Transverse colon (tissue), 4 donors: Measurements from ENCODE around the gene ANGPTL2. TPM values are rescaled to one million over a fixed set of nuclear protein-coding genes. Genes with fewer than 3 reads are reported as not detected.

Experiments
- DNase-seq: peaks from one replicate; pipeline ENCODE4 v3.0.0-alpha.2; 2019
- H3K27ac ChIP-seq, 4 donors: fragments of 200-600 bp; sonication (generic); 2 replicates each; pipeline ENCODE4 v1.5.1; 2016 to 2018; ENCODE audit warnings: inconsistent platforms in 4 of 4
- H3K27me3 ChIP-seq: fragments of 200-600 bp; sonication (generic); 2 replicates; pipeline ENCODE4 v1.5.1; 2017; ENCODE audit warnings: inconsistent platforms
- H3K36me3 ChIP-seq, 4 donors: fragments of 200-600 bp; sonication (generic); 2 replicates each; pipeline ENCODE4 v1.5.1; 2017 to 2019; ENCODE audit warnings: inconsistent platforms in 4 of 4
- H3K4me1 ChIP-seq, 4 donors: fragments of 200-600 bp; sonication (generic); 2 replicates each; pipeline ENCODE4 v1.5.1; 2017 to 2020; ENCODE audit warnings: inconsistent platforms in 4 of 4
- H3K4me3 ChIP-seq, 4 donors: fragments of 200-600 bp; sonication (generic); 1 replicate in 1 of 4; 2 replicates in 3 of 4; pipeline versions ENCODE4 v1.5.1 to v1.6.1; 2017 to 2019; ENCODE audit warnings: inconsistent platforms in 4 of 4
- H3K9me3 ChIP-seq, 2 donors: fragments of 200-600 bp; sonication (generic); 2 replicates each; pipeline ENCODE4 v1.5.1; 2017 to 2019; ENCODE audit warnings: inconsistent platforms in 2 of 2
- CTCF ChIP-seq, 5 experiments: fragments of 200-600 bp in 3 of 5; fragments of 450-650 bp in 2 of 5; sonication (generic) in 3 of 5; IDR thresholded peaks; 1 replicate in 2 of 5; 2 replicates in 3 of 5; pipeline ENCODE4 v1.5.1; 2016 to 2017; ENCODE audit warnings: antibody characterized with exemption in 5 of 5, inconsistent platforms in 3 of 5, mild to moderate bottlenecking in 2 of 5, moderate library complexity in 1 of 5
- EP300 ChIP-seq: sonication (generic); formaldehyde crosslinking; IDR thresholded peaks from one replicate; pipeline ENCODE4 v1.6.1; 2017; ENCODE audit warnings: antibody characterized with exemption, low read depth
- POLR2A ChIP-seq: fragments of 450-650 bp; IDR thresholded peaks from one replicate; pipeline ENCODE4 v1.6.1; 2016; ENCODE audit warnings: antibody characterized with exemption, mild to moderate bottlenecking, moderate library complexity
- POLR2AphosphoS5 ChIP-seq, 3 donors: sonication (generic); formaldehyde crosslinking; IDR thresholded peaks; one replicate each; pipeline ENCODE4 v1.6.1; 2016; ENCODE audit warnings: antibody characterized with exemption in 3 of 3
- WGBS, 2 donors: methylation state at CpG; one replicate each; pipeline ENCODE4 v1.1.5; 2018; ENCODE audit warnings: low coverage in 1 of 2; 5-methylcytosine and 5-hydroxymethylcytosine counted together
- in situ Hi-C, 4 donors: fragments of 200-750 bp; cut with MboI; loops; one replicate each; pipeline versions ENCODE4 v1.15.0 to v1.15.1; 2017; ENCODE audit warnings: low sequenced_read_pairs in 3 of 4, low pct_ligation_motif_present in 1 of 4, low pct_unique_long_range_greater_than_20kb in 1 of 4
- intact Hi-C: fragments of 100-400 bp; cut with DNase I; formaldehyde crosslinking; loops from one replicate; pipeline ENCODE4 v1.15.1; 2023; ENCODE audit warnings: low total_unique reads
- total RNA-seq, 4 donors: library from RNA; depleted of rRNA; stranded (reverse); fragments of >200 nt; gene quantifications; one replicate each; pipeline ENCODE4 v1.1.0, GENCODE V29; 2016

Gene ANGPTL2
- total RNA-seq, 4 donors from 2014 or later, result 11.0 to 30.8 (median 13.1) TPM

GRCh38 chr9:127096208-127096607, 26.2 kb downstream of the ANGPTL2 start:
- in situ Hi-C loops, result no loop called here
- intact Hi-C loops, result no loop called here
- 88 to 93% methylated on average over 5 to 13 of the region's 13 CpGs for WGBS, 2 donors
- no peaks in the 10 kb centered on the region for H3K36me3 ChIP-seq
- no peak overlapping the region for H3K4me3 ChIP-seq
- TF ChIP-seq CTCF (IDR thresholded peaks at IDR 0.05), result no peak
- TF ChIP-seq POLR2AphosphoS5 (IDR thresholded peaks at IDR 0.05), result no peak
- TF ChIP-seq POLR2A, result no peak
- no peak for TF ChIP-seq EP300
- H3K9me3 ChIP-seq, result no peaks in the 10 kb centered on the region
- no peak overlapping the region for H3K27ac ChIP-seq
- peaks cover 0 to 6% (median 0%) of the 10 kb centered on the region in 4 donors for H3K4me1 ChIP-seq
- no peak for DNase-seq
- no peaks in the 10 kb centered on the region for H3K27me3 ChIP-seq

GRCh38 chr9:127095411-127095810, 27.0 kb downstream of the ANGPTL2 start:
- in situ Hi-C loops (no loop called here), intact Hi-C loops (no loop called here)
- DNase-seq, result no peak
- WGBS, 2 donors, result 86 to 90% methylated on average over 4 to 5 of the region's 5 CpGs
- H3K27me3 ChIP-seq, result no peaks in the 10 kb centered on the region
- H3K4me1 ChIP-seq, result peaks cover 0 to 6% (median 0%) of the 10 kb centered on the region in 4 donors
- no peak for TF ChIP-seq EP300
- no peak overlapping the region for H3K4me3 ChIP-seq
- no peak overlapping the region for H3K27ac ChIP-seq
- H3K9me3 ChIP-seq, result no peaks in the 10 kb centered on the region
- H3K36me3 ChIP-seq, result no peaks in the 10 kb centered on the region

GRCh38 chr9:127093319-127094020, 29.0 kb downstream of the ANGPTL2 start:
- H3K4me1 ChIP-seq, result peaks cover 0 to 2% (median 0%) of the 10 kb centered on the region in 4 donors
- 95% methylated on average over 17 of the region's 17 CpGs; no CpG with 5 or more reads in 1 of the 2 donors for WGBS, 2 donors
- H3K4me3 ChIP-seq, result no peak overlapping the region
- no peak overlapping the region for H3K27ac ChIP-seq
- no peaks in the 10 kb centered on the region for H3K27me3 ChIP-seq
- no peaks in the 10 kb centered on the region for H3K9me3 ChIP-seq
- no peaks in the 10 kb centered on the region for H3K36me3 ChIP-seq
- no peak for DNase-seq
- TF ChIP-seq EP300 (no peak), CTCF (IDR thresholded peaks at IDR 0.05) (no peak), POLR2AphosphoS5 (IDR thresholded peaks at IDR 0.05) (no peak), POLR2A (no peak)
- in situ Hi-C loops (no loop called here), intact Hi-C loops (no loop called here)

GRCh38 chr9:127092041-127092608, 30.3 kb downstream of the ANGPTL2 start:
- Histone ChIP-seq H3K27me3 (no peaks in the 10 kb centered on the region), H3K4me3 (no peak overlapping the region), H3K27ac (no peak overlapping the region), H3K4me1 (peaks cover 0 to 2% (median 0%) of the 10 kb centered on the region in 4 donors), H3K9me3 (no peaks in the 10 kb centered on the region), H3K36me3 (no peaks in the 10 kb centered on the region)
- in situ Hi-C loops, result no loop called here
- 82% methylated on average over 11 of the region's 11 CpGs; no CpG with 5 or more reads in 1 of the 2 donors for WGBS, 2 donors
- no peak for TF ChIP-seq POLR2AphosphoS5 (IDR thresholded peaks at IDR 0.05)
- no peak for TF ChIP-seq EP300
- TF ChIP-seq POLR2A, result no peak
- TF ChIP-seq CTCF (IDR thresholded peaks at IDR 0.05), result no peak
- intact Hi-C loops, result no loop called here
- DNase-seq, result no peak
